Measurements from ENCODE around the gene TSPAN4.

DNA sequence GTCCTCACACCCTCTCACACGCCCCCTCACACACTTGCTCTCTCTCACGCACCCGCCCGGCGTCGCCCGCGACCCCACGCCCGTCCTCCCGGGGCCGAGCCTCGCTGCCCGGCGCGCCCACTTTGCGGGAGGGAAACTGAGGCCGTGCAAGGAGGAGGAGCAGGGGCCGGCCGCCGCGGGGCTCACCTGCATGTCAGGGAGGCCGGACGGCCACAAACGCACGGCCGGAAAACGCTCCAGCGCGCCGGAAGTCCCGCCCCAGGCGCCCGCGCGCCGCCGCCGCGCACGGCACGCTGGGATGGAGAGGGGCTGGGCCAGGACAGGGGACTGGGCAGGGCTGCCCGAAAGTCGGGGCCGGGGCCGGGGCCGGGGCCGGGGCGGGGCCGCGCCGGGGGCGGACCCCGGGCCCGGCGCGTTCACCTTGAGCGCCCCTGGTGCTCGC is 68.0 kb downstream of the TSPAN4 start, which contains the start of gene CHID1:
- TF ChIP-seq, protein P1, sequence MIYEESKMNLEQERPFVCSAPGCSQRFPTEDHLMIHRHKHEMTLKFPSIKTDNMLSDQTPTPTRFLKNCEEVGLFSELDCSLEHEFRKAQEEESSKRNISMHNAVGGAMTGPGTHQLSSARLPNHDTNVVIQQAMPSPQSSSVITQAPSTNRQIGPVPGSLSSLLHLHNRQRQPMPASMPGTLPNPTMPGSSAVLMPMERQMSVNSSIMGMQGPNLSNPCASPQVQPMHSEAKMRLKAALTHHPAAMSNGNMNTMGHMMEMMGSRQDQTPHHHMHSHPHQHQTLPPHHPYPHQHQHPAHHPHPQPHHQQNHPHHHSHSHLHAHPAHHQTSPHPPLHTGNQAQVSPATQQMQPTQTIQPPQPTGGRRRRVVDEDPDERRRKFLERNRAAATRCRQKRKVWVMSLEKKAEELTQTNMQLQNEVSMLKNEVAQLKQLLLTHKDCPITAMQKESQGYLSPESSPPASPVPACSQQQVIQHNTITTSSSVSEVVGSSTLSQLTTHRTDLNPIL (CRISPR knock-in tag; IDR thresholded peaks at IDR 0.05; ENCODE audit: low read depth): no peak
- TF ChIP-seq ARNTL (CRISPR knock-in tag; IDR thresholded peaks at IDR 0.05; ENCODE audit: borderline replicate concordance, low read depth): no peak
- no peak for TF ChIP-seq BACH2 (CRISPR knock-in tag; IDR thresholded peaks at IDR 0.05; ENCODE audit: borderline replicate concordance)
- no peak for TF ChIP-seq ISL1 (CRISPR knock-in tag; IDR thresholded peaks at IDR 0.05)
- TF ChIP-seq ESRRG (CRISPR knock-in tag; IDR thresholded peaks at IDR 0.05): no peak
- TF ChIP-seq TCF4 (CRISPR knock-in tag; IDR thresholded peaks at IDR 0.05; ENCODE audit: borderline replicate concordance): no peak
- no peak for TF ChIP-seq ZFP3 (CRISPR knock-in tag; IDR thresholded peaks at IDR 0.05)
- no peak for TF ChIP-seq PPARA (CRISPR knock-in tag; IDR thresholded peaks at IDR 0.05; ENCODE audit: borderline replicate concordance)
- no peak for TF ChIP-seq ZFP30 (CRISPR knock-in tag; IDR thresholded peaks at IDR 0.05)
- TF ChIP-seq, protein P2, sequence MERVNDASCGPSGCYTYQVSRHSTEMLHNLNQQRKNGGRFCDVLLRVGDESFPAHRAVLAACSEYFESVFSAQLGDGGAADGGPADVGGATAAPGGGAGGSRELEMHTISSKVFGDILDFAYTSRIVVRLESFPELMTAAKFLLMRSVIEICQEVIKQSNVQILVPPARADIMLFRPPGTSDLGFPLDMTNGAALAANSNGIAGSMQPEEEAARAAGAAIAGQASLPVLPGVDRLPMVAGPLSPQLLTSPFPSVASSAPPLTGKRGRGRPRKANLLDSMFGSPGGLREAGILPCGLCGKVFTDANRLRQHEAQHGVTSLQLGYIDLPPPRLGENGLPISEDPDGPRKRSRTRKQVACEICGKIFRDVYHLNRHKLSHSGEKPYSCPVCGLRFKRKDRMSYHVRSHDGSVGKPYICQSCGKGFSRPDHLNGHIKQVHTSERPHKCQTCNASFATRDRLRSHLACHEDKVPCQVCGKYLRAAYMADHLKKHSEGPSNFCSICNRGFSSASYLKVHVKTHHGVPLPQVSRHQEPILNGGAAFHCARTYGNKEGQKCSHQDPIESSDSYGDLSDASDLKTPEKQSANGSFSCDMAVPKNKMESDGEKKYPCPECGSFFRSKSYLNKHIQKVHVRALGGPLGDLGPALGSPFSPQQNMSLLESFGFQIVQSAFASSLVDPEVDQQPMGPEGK (CRISPR knock-in tag; IDR thresholded peaks at IDR 0.05; ENCODE audit: borderline replicate concordance): no peak
- no peak for TF ChIP-seq GLIS3 (CRISPR knock-in tag; IDR thresholded peaks at IDR 0.05)
- TF ChIP-seq, protein P3, sequence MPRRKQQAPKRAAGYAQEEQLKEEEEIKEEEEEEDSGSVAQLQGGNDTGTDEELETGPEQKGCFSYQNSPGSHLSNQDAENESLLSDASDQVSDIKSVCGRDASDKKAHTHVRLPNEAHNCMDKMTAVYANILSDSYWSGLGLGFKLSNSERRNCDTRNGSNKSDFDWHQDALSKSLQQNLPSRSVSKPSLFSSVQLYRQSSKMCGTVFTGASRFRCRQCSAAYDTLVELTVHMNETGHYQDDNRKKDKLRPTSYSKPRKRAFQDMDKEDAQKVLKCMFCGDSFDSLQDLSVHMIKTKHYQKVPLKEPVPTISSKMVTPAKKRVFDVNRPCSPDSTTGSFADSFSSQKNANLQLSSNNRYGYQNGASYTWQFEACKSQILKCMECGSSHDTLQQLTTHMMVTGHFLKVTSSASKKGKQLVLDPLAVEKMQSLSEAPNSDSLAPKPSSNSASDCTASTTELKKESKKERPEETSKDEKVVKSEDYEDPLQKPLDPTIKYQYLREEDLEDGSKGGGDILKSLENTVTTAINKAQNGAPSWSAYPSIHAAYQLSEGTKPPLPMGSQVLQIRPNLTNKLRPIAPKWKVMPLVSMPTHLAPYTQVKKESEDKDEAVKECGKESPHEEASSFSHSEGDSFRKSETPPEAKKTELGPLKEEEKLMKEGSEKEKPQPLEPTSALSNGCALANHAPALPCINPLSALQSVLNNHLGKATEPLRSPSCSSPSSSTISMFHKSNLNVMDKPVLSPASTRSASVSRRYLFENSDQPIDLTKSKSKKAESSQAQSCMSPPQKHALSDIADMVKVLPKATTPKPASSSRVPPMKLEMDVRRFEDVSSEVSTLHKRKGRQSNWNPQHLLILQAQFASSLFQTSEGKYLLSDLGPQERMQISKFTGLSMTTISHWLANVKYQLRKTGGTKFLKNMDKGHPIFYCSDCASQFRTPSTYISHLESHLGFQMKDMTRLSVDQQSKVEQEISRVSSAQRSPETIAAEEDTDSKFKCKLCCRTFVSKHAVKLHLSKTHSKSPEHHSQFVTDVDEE (CRISPR knock-in tag; IDR thresholded peaks at IDR 0.05): no peak
- no peak for TF ChIP-seq ZNF8 (CRISPR knock-in tag; IDR thresholded peaks at IDR 0.05)
